Measurements from ENCODE around the gene CMTR1. TPM values are rescaled to one million over a fixed set of nuclear protein-coding genes. Genes with fewer than 3 reads are reported as not detected.

CMTR1 gene
- total and polyA plus RNA-seq, 11 donors, result 16.3 to 40.7 (median 28.4) TPM

DNA sequence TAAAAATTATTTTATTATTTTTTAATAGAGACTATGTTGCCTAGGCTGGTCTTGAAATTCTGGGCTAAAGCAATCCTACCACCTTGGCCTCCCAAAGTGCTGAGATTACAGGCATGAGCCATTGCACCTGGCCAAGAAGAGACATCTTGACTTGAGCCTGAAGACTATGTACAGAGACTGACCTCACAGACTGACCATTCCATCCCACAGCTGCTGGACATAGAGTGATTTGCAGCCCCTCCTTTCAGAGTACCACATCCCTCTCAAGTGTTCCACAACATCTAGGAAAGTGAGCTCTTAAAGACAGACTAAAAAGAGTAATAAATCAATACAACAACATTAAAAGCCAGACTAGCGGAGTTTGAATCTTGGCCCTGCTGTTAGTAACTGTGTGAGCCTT lies 40.2 kb upstream of the CMTR1 start:
- ATAC-seq, result no peak
- 97 to 100% (median 98%) methylated on average over 1 of the region's 1 CpG for WGBS, 4 donors
- TF ChIP-seq, protein P1, sequence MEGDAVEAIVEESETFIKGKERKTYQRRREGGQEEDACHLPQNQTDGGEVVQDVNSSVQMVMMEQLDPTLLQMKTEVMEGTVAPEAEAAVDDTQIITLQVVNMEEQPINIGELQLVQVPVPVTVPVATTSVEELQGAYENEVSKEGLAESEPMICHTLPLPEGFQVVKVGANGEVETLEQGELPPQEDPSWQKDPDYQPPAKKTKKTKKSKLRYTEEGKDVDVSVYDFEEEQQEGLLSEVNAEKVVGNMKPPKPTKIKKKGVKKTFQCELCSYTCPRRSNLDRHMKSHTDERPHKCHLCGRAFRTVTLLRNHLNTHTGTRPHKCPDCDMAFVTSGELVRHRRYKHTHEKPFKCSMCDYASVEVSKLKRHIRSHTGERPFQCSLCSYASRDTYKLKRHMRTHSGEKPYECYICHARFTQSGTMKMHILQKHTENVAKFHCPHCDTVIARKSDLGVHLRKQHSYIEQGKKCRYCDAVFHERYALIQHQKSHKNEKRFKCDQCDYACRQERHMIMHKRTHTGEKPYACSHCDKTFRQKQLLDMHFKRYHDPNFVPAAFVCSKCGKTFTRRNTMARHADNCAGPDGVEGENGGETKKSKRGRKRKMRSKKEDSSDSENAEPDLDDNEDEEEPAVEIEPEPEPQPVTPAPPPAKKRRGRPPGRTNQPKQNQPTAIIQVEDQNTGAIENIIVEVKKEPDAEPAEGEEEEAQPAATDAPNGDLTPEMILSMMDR (IDR thresholded peaks at IDR 0.05), result no peak
- TF ChIP-seq POLR2A (IDR thresholded peaks at IDR 0.05), result no peak
- no peak overlapping the region for H3K27ac ChIP-seq
- no peak for DNase-seq
- no peaks in the 10 kb centered on the region for H3K27me3 ChIP-seq
- H3K4me1 ChIP-seq, result no peaks in the 10 kb centered on the region
- H3K36me3 ChIP-seq, result peaks cover 0 to 60% (median 43%) of the 10 kb centered on the region in 9 donors
- intact Hi-C loops (cut with DNase I), result no loop called here
- H3K4me3 ChIP-seq, result no peak overlapping the region
- H3K9me3 ChIP-seq, result no peaks in the 10 kb centered on the region

DNA sequence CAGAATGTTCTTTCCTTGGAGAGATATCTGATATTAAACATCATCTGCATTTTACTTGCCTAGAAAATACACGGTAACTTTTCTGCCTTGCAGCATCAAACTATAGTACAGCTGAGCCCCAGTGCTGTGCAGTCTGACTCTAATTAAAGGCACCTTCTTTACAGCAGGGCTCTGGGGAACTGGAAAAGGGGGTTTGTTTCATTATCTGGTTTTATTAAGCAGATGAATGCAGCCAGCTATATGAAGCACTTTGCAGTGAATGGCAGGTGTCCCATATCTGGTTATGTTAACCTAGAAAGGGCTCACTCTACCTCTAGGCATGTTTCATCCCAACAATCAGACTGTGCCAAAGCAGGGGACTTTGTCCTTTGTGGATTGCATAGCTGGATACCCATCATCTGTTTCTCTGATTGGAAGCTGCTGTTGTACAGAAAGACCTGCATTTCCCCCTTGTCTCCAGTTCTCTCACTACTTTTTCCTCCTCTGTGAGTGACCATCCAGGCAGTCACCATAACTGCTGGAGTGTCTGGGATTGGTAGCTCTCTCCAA lies 39.6 kb upstream of the CMTR1 start:
- H3K9me3 ChIP-seq, result no peaks in the 10 kb centered on the region
- no peak overlapping the region for H3K27ac ChIP-seq
- TF ChIP-seq POLR2A (IDR thresholded peaks at IDR 0.05), result no peak
- TF ChIP-seq, protein P1 (IDR thresholded peaks at IDR 0.05), result no peak
- no peak for ATAC-seq
- DNase-seq, result no peak
- intact Hi-C loops (cut with DNase I), result no loop called here
- H3K4me3 ChIP-seq, result no peak overlapping the region
- no peaks in the 10 kb centered on the region for H3K4me1 ChIP-seq
- 81 to 92% (median 86%) methylated on average over 1 of the region's 1 CpG for WGBS, 4 donors
- peaks cover 0 to 54% (median 39%) of the 10 kb centered on the region in 9 donors for H3K36me3 ChIP-seq
- no peaks in the 10 kb centered on the region for H3K27me3 ChIP-seq

DNA sequence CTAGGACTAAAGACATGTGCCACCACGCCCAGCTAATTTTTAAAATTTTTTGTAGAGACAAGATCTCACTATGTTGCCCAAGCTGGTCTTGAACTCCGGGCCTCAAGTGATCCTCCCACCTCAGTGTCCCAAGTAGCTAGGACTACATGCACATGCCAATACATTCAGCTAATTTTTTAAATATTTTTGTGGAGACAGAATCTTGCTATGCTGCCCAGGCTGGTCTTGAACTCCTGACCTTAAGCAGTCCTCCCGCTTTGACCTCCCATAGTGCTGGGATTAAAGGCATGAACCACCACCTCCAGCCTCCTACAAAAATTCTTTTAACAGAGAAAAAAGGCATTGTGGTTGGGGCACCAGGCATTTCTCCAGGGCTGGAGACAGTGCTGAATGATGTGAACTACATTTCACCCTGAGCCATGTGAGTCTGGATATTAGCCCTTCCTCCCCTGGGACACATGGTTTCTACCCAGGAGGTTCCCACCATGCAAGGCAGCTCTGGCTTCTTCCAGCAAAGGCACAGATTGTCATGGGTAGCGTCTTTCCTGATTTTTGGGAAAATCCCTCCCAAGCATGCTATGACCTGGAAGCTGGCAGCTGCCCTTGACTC lies 36.3 kb upstream of the CMTR1 start:
- DNase-seq (no peak), ATAC-seq (no peak)
- intact Hi-C loops (cut with DNase I), result no loop called here
- 87 to 89% (median 87%) methylated on average over 4 of the region's 4 CpGs for WGBS, 4 donors
- Histone ChIP-seq H3K27ac (no peak overlapping the region), H3K4me1 (peaks cover 0 to 4% (median 0%) of the 10 kb centered on the region in 12 donors), H3K4me3 (no peak overlapping the region), H3K27me3 (no peaks in the 10 kb centered on the region), H3K36me3 (peaks cover 0 to 22% (median 17%) of the 10 kb centered on the region in 9 donors), H3K9me3 (no peaks in the 10 kb centered on the region)
- no peak for TF ChIP-seq POLR2A (IDR thresholded peaks at IDR 0.05)
- TF ChIP-seq, protein P1 (IDR thresholded peaks at IDR 0.05), result no peak

DNA sequence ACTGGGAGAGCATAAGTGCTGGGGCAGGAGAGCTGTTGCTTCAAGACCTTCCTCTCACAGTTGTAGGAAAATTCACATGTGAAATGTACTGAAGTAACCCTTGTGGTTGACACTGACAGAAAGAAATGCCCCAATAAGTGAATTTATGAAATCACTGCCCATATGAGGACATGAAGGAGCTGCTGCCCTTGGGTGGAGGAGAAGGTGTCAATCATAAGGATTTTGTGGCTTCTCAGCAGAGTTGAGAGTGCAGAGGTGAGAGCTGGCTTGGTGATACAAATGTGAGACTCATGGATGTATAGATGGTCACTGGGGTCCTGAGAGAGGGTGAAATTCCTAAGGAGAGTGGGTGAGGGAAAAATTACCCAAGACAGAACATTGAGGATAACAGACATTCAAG lies 33.9 kb upstream of the CMTR1 start:
- no peaks in the 10 kb centered on the region for H3K27me3 ChIP-seq
- H3K27ac ChIP-seq, result no peak overlapping the region
- H3K4me3 ChIP-seq, result no peak overlapping the region
- H3K9me3 ChIP-seq, result no peaks in the 10 kb centered on the region
- no peak for ATAC-seq
- H3K4me1 ChIP-seq, result peaks cover 0 to 5% (median 0%) of the 10 kb centered on the region in 12 donors
- intact Hi-C loops (cut with DNase I), result no loop called here
- TF ChIP-seq, protein P1 (IDR thresholded peaks at IDR 0.05), result no peak
- no peak for TF ChIP-seq POLR2A (IDR thresholded peaks at IDR 0.05)
- no peaks in the 10 kb centered on the region for H3K36me3 ChIP-seq
- DNase-seq, result no peak
